GM23338 (cell line): ENCODE data around the gene PDRG1.

ENCODE experiments used
- CREB1 ChIP-seq: fragments of 250-450 bp; sonication (Bioruptor Pico); IDR thresholded peaks from 2 replicates; pipeline ENCODE4 v1.5.0; 2020; ENCODE audit warnings: low read depth, mild to moderate bottlenecking, moderate library complexity
- ETS1 ChIP-seq: IDR thresholded peaks from 2 replicates; pipeline ENCODE4 v1.6.1; 2016; ENCODE audit warnings: antibody characterized with exemption
- EZH2 ChIP-seq: fragments of 200-600 bp; sonication (generic); IDR thresholded peaks from one replicate; pipeline ENCODE4 v1.8.0; 2017; ENCODE audit warnings: antibody characterized with exemption, mild to moderate bottlenecking, low read depth; ENCODE audit not compliant: unreplicated experiment
- EZH2phosphoT487 ChIP-seq: fragments of 200-600 bp; sonication (generic); IDR thresholded peaks from one replicate; pipeline ENCODE4 v1.8.1; 2018; ENCODE audit warnings: antibody characterized with exemption; ENCODE audit not compliant: unreplicated experiment
- JUNB ChIP-seq: IDR thresholded peaks from one replicate; pipeline ENCODE4 v1.6.1; 2016; ENCODE audit warnings: antibody characterized with exemption; ENCODE audit not compliant: unreplicated experiment
- POLR2AphosphoS5 ChIP-seq: IDR thresholded peaks from 2 replicates; pipeline ENCODE4 v1.6.1; 2016; ENCODE audit warnings: antibody characterized with exemption, low read depth
- REST ChIP-seq: IDR thresholded peaks from one replicate; pipeline ENCODE4 v1.6.1; 2018; ENCODE audit warnings: antibody characterized with exemption; ENCODE audit not compliant: unreplicated experiment
- ZNF114 ChIP-seq: fragments of 250-450 bp; sonication (Bioruptor Pico); IDR thresholded peaks from 2 replicates; pipeline ENCODE4 v1.5.0; 2020; ENCODE audit warnings: mild to moderate bottlenecking, moderate library complexity
- ZNF331 ChIP-seq: fragments of 250-450 bp; sonication (Bioruptor Pico); IDR thresholded peaks from 2 replicates; pipeline ENCODE4 v1.5.0; 2020; ENCODE audit warnings: low read depth, mild to moderate bottlenecking, moderate library complexity
- TF ChIP-seq, protein P1 (sequence below), 2 experiments: fragments of 200-600 bp in 1 of 2; sonication (generic) in 1 of 2; conservative IDR thresholded peaks; 2 replicates each; pipeline versions ENCODE4 v1.5.1 to v1.6.1; 2016 to 2017; ENCODE audit warnings: antibody characterized with exemption in 2 of 2, low read depth in 2 of 2, mild to moderate bottlenecking in 2 of 2, moderate library complexity in 1 of 2
- TF ChIP-seq, protein P2 (sequence below): fragments of 250-450 bp; sonication (Bioruptor Pico); IDR thresholded peaks from 2 replicates; pipeline ENCODE4 v1.5.0; 2020; ENCODE audit warnings: mild to moderate bottlenecking, moderate library complexity

- TF ChIP-seq, protein P1, sequence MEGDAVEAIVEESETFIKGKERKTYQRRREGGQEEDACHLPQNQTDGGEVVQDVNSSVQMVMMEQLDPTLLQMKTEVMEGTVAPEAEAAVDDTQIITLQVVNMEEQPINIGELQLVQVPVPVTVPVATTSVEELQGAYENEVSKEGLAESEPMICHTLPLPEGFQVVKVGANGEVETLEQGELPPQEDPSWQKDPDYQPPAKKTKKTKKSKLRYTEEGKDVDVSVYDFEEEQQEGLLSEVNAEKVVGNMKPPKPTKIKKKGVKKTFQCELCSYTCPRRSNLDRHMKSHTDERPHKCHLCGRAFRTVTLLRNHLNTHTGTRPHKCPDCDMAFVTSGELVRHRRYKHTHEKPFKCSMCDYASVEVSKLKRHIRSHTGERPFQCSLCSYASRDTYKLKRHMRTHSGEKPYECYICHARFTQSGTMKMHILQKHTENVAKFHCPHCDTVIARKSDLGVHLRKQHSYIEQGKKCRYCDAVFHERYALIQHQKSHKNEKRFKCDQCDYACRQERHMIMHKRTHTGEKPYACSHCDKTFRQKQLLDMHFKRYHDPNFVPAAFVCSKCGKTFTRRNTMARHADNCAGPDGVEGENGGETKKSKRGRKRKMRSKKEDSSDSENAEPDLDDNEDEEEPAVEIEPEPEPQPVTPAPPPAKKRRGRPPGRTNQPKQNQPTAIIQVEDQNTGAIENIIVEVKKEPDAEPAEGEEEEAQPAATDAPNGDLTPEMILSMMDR (conservative IDR thresholded peaks at IDR 0.05; ENCODE audit: low read depth in 2 of 2), result no peak
- TF ChIP-seq REST (no peak), POLR2AphosphoS5 (no peak), EZH2 (no peak), ZNF331 (no peak), EZH2phosphoT487 (no peak), CREB1 (no peak), ETS1 (no peak), ZNF114 (CRISPR knock-in tag) (no peak), JUNB (no peak)
- TF ChIP-seq, protein P2, sequence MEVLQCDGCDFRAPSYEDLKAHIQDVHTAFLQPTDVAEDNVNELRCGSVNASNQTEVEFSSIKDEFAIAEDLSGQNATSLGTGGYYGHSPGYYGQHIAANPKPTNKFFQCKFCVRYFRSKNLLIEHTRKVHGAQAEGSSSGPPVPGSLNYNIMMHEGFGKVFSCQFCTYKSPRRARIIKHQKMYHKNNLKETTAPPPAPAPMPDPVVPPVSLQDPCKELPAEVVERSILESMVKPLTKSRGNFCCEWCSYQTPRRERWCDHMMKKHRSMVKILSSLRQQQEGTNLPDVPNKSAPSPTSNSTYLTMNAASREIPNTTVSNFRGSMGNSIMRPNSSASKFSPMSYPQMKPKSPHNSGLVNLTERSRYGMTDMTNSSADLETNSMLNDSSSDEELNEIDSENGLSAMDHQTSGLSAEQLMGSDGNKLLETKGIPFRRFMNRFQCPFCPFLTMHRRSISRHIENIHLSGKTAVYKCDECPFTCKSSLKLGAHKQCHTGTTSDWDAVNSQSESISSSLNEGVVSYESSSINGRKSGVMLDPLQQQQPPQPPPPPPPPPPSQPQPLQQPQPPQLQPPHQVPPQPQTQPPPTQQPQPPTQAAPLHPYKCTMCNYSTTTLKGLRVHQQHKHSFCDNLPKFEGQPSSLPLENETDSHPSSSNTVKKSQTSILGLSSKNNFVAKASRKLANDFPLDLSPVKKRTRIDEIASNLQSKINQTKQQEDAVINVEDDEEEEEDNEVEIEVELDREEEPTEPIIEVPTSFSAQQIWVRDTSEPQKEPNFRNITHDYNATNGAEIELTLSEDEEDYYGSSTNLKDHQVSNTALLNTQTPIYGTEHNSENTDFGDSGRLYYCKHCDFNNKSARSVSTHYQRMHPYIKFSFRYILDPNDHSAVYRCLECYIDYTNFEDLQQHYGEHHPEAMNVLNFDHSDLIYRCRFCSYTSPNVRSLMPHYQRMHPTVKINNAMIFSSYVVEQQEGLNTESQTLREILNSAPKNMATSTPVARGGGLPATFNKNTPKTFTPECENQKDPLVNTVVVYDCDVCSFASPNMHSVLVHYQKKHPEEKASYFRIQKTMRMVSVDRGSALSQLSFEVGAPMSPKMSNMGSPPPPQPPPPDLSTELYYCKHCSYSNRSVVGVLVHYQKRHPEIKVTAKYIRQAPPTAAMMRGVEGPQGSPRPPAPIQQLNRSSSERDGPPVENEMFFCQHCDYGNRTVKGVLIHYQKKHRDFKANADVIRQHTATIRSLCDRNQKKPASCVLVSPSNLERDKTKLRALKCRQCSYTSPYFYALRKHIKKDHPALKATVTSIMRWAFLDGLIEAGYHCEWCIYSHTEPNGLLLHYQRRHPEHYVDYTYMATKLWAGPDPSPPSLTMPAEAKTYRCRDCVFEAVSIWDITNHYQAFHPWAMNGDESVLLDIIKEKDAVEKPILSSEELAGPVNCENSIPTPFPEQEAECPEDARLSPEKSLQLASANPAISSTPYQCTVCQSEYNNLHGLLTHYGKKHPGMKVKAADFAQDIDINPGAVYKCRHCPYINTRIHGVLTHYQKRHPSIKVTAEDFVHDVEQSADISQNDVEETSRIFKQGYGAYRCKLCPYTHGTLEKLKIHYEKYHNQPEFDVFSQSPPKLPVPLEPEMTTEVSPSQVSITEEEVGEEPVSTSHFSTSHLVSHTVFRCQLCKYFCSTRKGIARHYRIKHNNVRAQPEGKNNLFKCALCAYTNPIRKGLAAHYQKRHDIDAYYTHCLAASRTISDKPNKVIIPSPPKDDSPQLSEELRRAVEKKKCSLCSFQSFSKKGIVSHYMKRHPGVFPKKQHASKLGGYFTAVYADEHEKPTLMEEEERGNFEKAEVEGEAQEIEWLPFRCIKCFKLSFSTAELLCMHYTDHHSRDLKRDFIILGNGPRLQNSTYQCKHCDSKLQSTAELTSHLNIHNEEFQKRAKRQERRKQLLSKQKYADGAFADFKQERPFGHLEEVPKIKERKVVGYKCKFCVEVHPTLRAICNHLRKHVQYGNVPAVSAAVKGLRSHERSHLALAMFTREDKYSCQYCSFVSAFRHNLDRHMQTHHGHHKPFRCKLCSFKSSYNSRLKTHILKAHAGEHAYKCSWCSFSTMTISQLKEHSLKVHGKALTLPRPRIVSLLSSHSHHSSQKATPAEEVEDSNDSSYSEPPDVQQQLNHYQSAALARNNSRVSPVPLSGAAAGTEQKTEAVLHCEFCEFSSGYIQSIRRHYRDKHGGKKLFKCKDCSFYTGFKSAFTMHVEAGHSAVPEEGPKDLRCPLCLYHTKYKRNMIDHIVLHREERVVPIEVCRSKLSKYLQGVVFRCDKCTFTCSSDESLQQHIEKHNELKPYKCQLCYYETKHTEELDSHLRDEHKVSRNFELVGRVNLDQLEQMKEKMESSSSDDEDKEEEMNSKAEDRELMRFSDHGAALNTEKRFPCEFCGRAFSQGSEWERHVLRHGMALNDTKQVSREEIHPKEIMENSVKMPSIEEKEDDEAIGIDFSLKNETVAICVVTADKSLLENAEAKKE, result no peak
Measured at GRCh38 chr20:31913431-31914157, 38.3 kb downstream of the PDRG1 start.
